ENCODE results near the gene ZFP3. TPM values are rescaled to one million over a fixed set of nuclear protein-coding genes. Genes with fewer than 3 reads are reported as not detected.

The ZFP3 gene
- total and polyA plus RNA-seq, 2 donors (not counting 3 experiments of a cell fraction or from before 2014, with no cell fraction given) = 1.7 TPM

- no peaks in the 10 kb centered on the region for H3K4me1 ChIP-seq (ENCODE audit: control insufficient read depth, extremely low read depth, insufficient read depth, low read length)
- TF ChIP-seq EZH2 (IDR thresholded peaks at IDR 0.05; ENCODE audit: borderline replicate concordance, low read depth, low read length, severe bottlenecking) = no peak
- no peak for TF ChIP-seq MYC (IDR thresholded peaks at IDR 0.05; ENCODE audit: low read depth, low read length)
- no peak for TF ChIP-seq MAX (IDR thresholded peaks at IDR 0.05; ENCODE audit: insufficient read depth, insufficient read length)
- TF ChIP-seq CTCF (IDR thresholded peaks at IDR 0.05; ENCODE audit: extremely low read depth in 1 of 2, insufficient read depth in 1 of 2, low read depth in 1 of 2, low read length in 2 of 2) = no peak
- TF ChIP-seq JUN (IDR thresholded peaks at IDR 0.05; ENCODE audit: borderline replicate concordance, insufficient read depth, insufficient read length, low read depth) = no peak
- no peak for TF ChIP-seq FOS (IDR thresholded peaks at IDR 0.05; ENCODE audit: borderline replicate concordance, insufficient read depth, low read length)
- DNase-seq (ENCODE audit: low read depth, low spot score) (no peak), FAIRE-seq (no peak)
- H3K9me1 ChIP-seq (replicated peaks; ENCODE audit: control insufficient read depth, extremely low read depth, insufficient read depth, low read length) = no peaks in the 10 kb centered on the region
- no peak overlapping the region for H3K27ac ChIP-seq (ENCODE audit: insufficient read depth, low read depth, low read length)
- peaks cover 0 to 2% of the 10 kb centered on the region in 2 experiments for H3K36me3 ChIP-seq (ENCODE audit: control insufficient read depth in 2 of 2, extremely low read depth in 1 of 2, insufficient read depth in 2 of 2, low read length in 2 of 2)
- intact Hi-C loops (cut with micrococcal nuclease) (no loop called here), dilution Hi-C loops (cut with MboI; ENCODE audit: extremely low pct_ligation_motif_present, low sequenced_read_pairs) (no loop called here)
- no peaks in the 10 kb centered on the region for H3K79me2 ChIP-seq (ENCODE audit: control insufficient read depth, insufficient read depth, low read length)
- ChIA-PET POLR2A (no interaction called here), CTCF (no interaction called here)
- H3K9me3 ChIP-seq (replicated peaks; ENCODE audit: control insufficient read depth, insufficient read depth, low read length) = peaks cover 22% of the 10 kb centered on the region
- H3K4me2 ChIP-seq (ENCODE audit: insufficient read depth, low read length) = no peak overlapping the region
- H3K9ac ChIP-seq (replicated peaks; ENCODE audit: extremely low read depth, insufficient read depth, low read length) = no peak overlapping the region
- no TSS peak for BruUV-seq (replicated peaks)
- no peaks in the 10 kb centered on the region for H4K20me1 ChIP-seq (replicated peaks; ENCODE audit: control insufficient read depth, extremely low read depth, insufficient read depth, low read length)
- H3K27me3 ChIP-seq (ENCODE audit: control insufficient read depth in 2 of 2, insufficient read depth in 2 of 2, low read length in 2 of 2) = peaks cover 4 to 19% of the 10 kb centered on the region in 2 experiments
- no peak overlapping the region for H3K4me3 ChIP-seq (replicated peaks in 1 of 3; ENCODE audit: insufficient read depth in 1 of 3, low read depth in 1 of 3, low read length in 3 of 3)
- H2AFZ ChIP-seq (ENCODE audit: low read depth, low read length) = no peak overlapping the region
Measured at GRCh38 chr17:5092218-5093010, 14.1 kb downstream of the ZFP3 start.
